ENCODE results near the gene LENG8.

GRCh38 chr19:54473071-54473891, 24.3 kb downstream of the LENG8 start, which contains the start of gene CDC42EP5:
- TF ChIP-seq CTCF (IDR thresholded peaks at IDR 0.05) (no peak), POLR2A (IDR thresholded peaks at IDR 0.05) (no peak)

Measured in adrenal gland (tissue), 5 donors.